Measurements from ENCODE around the gene SCAMP1.

The SCAMP1 gene

GRCh38 chr5:78519198-78519941 is 159.0 kb downstream of the SCAMP1 start:
- H3K4me1 ChIP-seq (ENCODE audit: control insufficient read depth in 5 of 5, insufficient read depth in 5 of 5, low read length in 5 of 5) = peaks cover 7 to 37% (median 18%) of the 10 kb centered on the region in 5 donors
- no peak overlapping the region for H3K9ac ChIP-seq (ENCODE audit: low read length in 5 of 5)
- H3K36me3 ChIP-seq (ENCODE audit: control insufficient read depth in 5 of 5, insufficient read depth in 5 of 5, low read length in 5 of 5) = no peaks in the 10 kb centered on the region
- no peaks in the 10 kb centered on the region for H3K27me3 ChIP-seq (ENCODE audit: control insufficient read depth in 5 of 5, insufficient read depth in 4 of 5, low read length in 5 of 5)
- H3K27ac ChIP-seq (ENCODE audit: low read depth, low read length) = peak overlapping the region; percentile 9
- H3K9me3 ChIP-seq (ENCODE audit: control insufficient read depth in 5 of 5, low read length in 5 of 5) = no peaks in the 10 kb centered on the region
- no peak overlapping the region for H3K4me3 ChIP-seq (ENCODE audit: low read depth in 1 of 5, low read length in 5 of 5)

GRCh38 chr5:78521455-78521854 is 161.0 kb downstream of the SCAMP1 start:
- Histone ChIP-seq H3K27me3 (ENCODE audit: control insufficient read depth in 5 of 5, insufficient read depth in 4 of 5, low read length in 5 of 5) (no peaks in the 10 kb centered on the region), H3K9me3 (ENCODE audit: control insufficient read depth in 5 of 5, low read length in 5 of 5) (no peaks in the 10 kb centered on the region), H3K4me1 (ENCODE audit: control insufficient read depth in 5 of 5, insufficient read depth in 5 of 5, low read length in 5 of 5) (peaks cover 7 to 44% (median 30%) of the 10 kb centered on the region in 5 donors), H3K9ac (ENCODE audit: low read length in 5 of 5) (no peak overlapping the region), H3K27ac (ENCODE audit: low read depth, low read length) (no peak overlapping the region), H3K4me3 (ENCODE audit: low read depth in 1 of 5, low read length in 5 of 5) (no peak overlapping the region), H3K36me3 (ENCODE audit: control insufficient read depth in 5 of 5, insufficient read depth in 5 of 5, low read length in 5 of 5) (no peaks in the 10 kb centered on the region)

- Histone ChIP-seq H3K36me3 (ENCODE audit: control insufficient read depth in 5 of 5, insufficient read depth in 5 of 5, low read length in 5 of 5) (no peaks in the 10 kb centered on the region), H3K27ac (ENCODE audit: low read depth, low read length) (no peak overlapping the region), H3K9ac (ENCODE audit: low read length in 5 of 5) (no peak overlapping the region), H3K9me3 (ENCODE audit: control insufficient read depth in 5 of 5, low read length in 5 of 5) (no peaks in the 10 kb centered on the region), H3K27me3 (ENCODE audit: control insufficient read depth in 5 of 5, insufficient read depth in 4 of 5, low read length in 5 of 5) (no peaks in the 10 kb centered on the region), H3K4me1 (ENCODE audit: control insufficient read depth in 5 of 5, insufficient read depth in 5 of 5, low read length in 5 of 5) (peaks cover 7 to 54% (median 39%) of the 10 kb centered on the region in 5 donors), H3K4me3 (ENCODE audit: low read depth in 1 of 5, low read length in 5 of 5) (no peak overlapping the region)
Observed at GRCh38 chr5:78522476-78523260, 162.3 kb downstream of the SCAMP1 start.

- Histone ChIP-seq H3K36me3 (ENCODE audit: control insufficient read depth in 5 of 5, insufficient read depth in 5 of 5, low read length in 5 of 5) (no peaks in the 10 kb centered on the region), H3K4me1 (ENCODE audit: control insufficient read depth in 5 of 5, insufficient read depth in 5 of 5, low read length in 5 of 5) (peaks cover 7 to 56% (median 43%) of the 10 kb centered on the region in 5 donors), H3K9ac (ENCODE audit: low read length in 5 of 5) (peak overlapping the region in 2 of 5 donors; percentile 32 to 41), H3K9me3 (ENCODE audit: control insufficient read depth in 5 of 5, low read length in 5 of 5) (no peaks in the 10 kb centered on the region), H3K4me3 (ENCODE audit: low read depth in 1 of 5, low read length in 5 of 5) (no peak overlapping the region), H3K27ac (ENCODE audit: low read depth, low read length) (peak overlapping the region; percentile 59), H3K27me3 (ENCODE audit: control insufficient read depth in 5 of 5, insufficient read depth in 4 of 5, low read length in 5 of 5) (no peaks in the 10 kb centered on the region)
Observed at GRCh38 chr5:78523314-78524193, 163.1 kb downstream of the SCAMP1 start.

GRCh38 chr5:78526049-78526525 is 165.7 kb downstream of the SCAMP1 start:
- peak overlapping the region; percentile 71 for H3K27ac ChIP-seq (ENCODE audit: low read depth, low read length)
- H3K4me1 ChIP-seq (ENCODE audit: control insufficient read depth in 5 of 5, insufficient read depth in 5 of 5, low read length in 5 of 5) = peaks cover 5 to 51% (median 45%) of the 10 kb centered on the region in 5 donors
- no peaks in the 10 kb centered on the region for H3K36me3 ChIP-seq (ENCODE audit: control insufficient read depth in 5 of 5, insufficient read depth in 5 of 5, low read length in 5 of 5)
- no peak overlapping the region for H3K9ac ChIP-seq (ENCODE audit: low read length in 5 of 5)
- no peaks in the 10 kb centered on the region for H3K9me3 ChIP-seq (ENCODE audit: control insufficient read depth in 5 of 5, low read length in 5 of 5)
- H3K4me3 ChIP-seq (ENCODE audit: low read depth in 1 of 5, low read length in 5 of 5) = no peak overlapping the region
- H3K27me3 ChIP-seq (ENCODE audit: control insufficient read depth in 5 of 5, insufficient read depth in 4 of 5, low read length in 5 of 5) = no peaks in the 10 kb centered on the region

- H3K36me3 ChIP-seq (ENCODE audit: control insufficient read depth in 5 of 5, insufficient read depth in 5 of 5, low read length in 5 of 5) = no peaks in the 10 kb centered on the region
- H3K9ac ChIP-seq (ENCODE audit: low read length in 5 of 5) = peak overlapping the region in 2 of 5 donors; percentile 37 to 76
- no peaks in the 10 kb centered on the region for H3K9me3 ChIP-seq (ENCODE audit: control insufficient read depth in 5 of 5, low read length in 5 of 5)
- no peaks in the 10 kb centered on the region for H3K27me3 ChIP-seq (ENCODE audit: control insufficient read depth in 5 of 5, insufficient read depth in 4 of 5, low read length in 5 of 5)
- H3K4me3 ChIP-seq (ENCODE audit: low read depth in 1 of 5, low read length in 5 of 5) = no peak overlapping the region
- H3K4me1 ChIP-seq (ENCODE audit: control insufficient read depth in 5 of 5, insufficient read depth in 5 of 5, low read length in 5 of 5) = peaks cover 5 to 51% (median 45%) of the 10 kb centered on the region in 5 donors
- H3K27ac ChIP-seq (ENCODE audit: low read depth, low read length) = peak overlapping the region; percentile 71
Observed at GRCh38 chr5:78527054-78527859, 166.8 kb downstream of the SCAMP1 start.

- no peaks in the 10 kb centered on the region for H3K9me3 ChIP-seq (ENCODE audit: control insufficient read depth in 5 of 5, low read length in 5 of 5)
- H3K4me3 ChIP-seq (ENCODE audit: low read depth in 1 of 5, low read length in 5 of 5) = no peak overlapping the region
- H3K9ac ChIP-seq (ENCODE audit: low read length in 5 of 5) = peak overlapping the region in 2 of 5 donors; percentile 37 to 76
- H3K27me3 ChIP-seq (ENCODE audit: control insufficient read depth in 5 of 5, insufficient read depth in 4 of 5, low read length in 5 of 5) = no peaks in the 10 kb centered on the region
- peak overlapping the region; percentile 71 for H3K27ac ChIP-seq (ENCODE audit: low read depth, low read length)
- no peaks in the 10 kb centered on the region for H3K36me3 ChIP-seq (ENCODE audit: control insufficient read depth in 5 of 5, insufficient read depth in 5 of 5, low read length in 5 of 5)
- peaks cover 5 to 46% (median 39%) of the 10 kb centered on the region in 5 donors for H3K4me1 ChIP-seq (ENCODE audit: control insufficient read depth in 5 of 5, insufficient read depth in 5 of 5, low read length in 5 of 5)
Observed at GRCh38 chr5:78527925-78528324, 167.5 kb downstream of the SCAMP1 start.

Data from subcutaneous abdominal adipose tissue (tissue), 5 donors.